ENCODE measurements around the gene TRIM32. TPM values are rescaled to one million over a fixed set of nuclear protein-coding genes. Genes with fewer than 3 reads are reported as not detected.

The TRIM32 gene
- total RNA-seq, 1 experiment from 2014 or later, result 20.2 TPM

- TF ChIP-seq SIN3A (IDR thresholded peaks at IDR 0.05; ENCODE audit: borderline replicate concordance, insufficient read depth, low read depth, low read length), result no peak
- TF ChIP-seq REST (IDR thresholded peaks at IDR 0.05; ENCODE audit: insufficient read depth in 1 of 2, low read depth in 2 of 2, low read length in 1 of 2), result no peak
- TF ChIP-seq POLR2AphosphoS5 (IDR thresholded peaks at IDR 0.05; ENCODE audit: low read depth, low read length), result no peak
- no peak for TF ChIP-seq TCF7L2 (IDR thresholded peaks at IDR 0.05; ENCODE audit: low read depth, low read length)
- no peak for TF ChIP-seq CTCF (IDR thresholded peaks at IDR 0.05)
- ChIA-PET CTCF (no interaction called here), POLR2A (no interaction called here)
- no peak overlapping the region for H3K4me3 ChIP-seq (ENCODE audit: low read depth in 2 of 2, low read length in 2 of 2)
- no peaks in the 10 kb centered on the region for H3K36me3 ChIP-seq (ENCODE audit: control insufficient read depth, insufficient read depth, low read length)
- intact Hi-C loops (cut with micrococcal nuclease; ENCODE audit: unreplicated experiment), result no loop called here
- no peaks in the 10 kb centered on the region for H3K9me3 ChIP-seq (ENCODE audit: control insufficient read depth, insufficient read depth, low read depth, low read length)
- ATAC-seq, result no peak
- DNase-seq (ENCODE audit: low read depth, low spot score), result no peak
- H3K27ac ChIP-seq (ENCODE audit: low read length), result no peak overlapping the region
- no peaks in the 10 kb centered on the region for H3K4me1 ChIP-seq (ENCODE audit: control insufficient read depth, insufficient read depth, low read length)
- in situ Hi-C loops (cut with HindIII; ENCODE audit: low pct_unique_long_range_greater_than_20kb, low sequenced_read_pairs), result no loop called here
- no peaks in the 10 kb centered on the region for H3K27me3 ChIP-seq (ENCODE audit: control insufficient read depth, insufficient read depth, low read length)
- BruUV-seq (replicated peaks), result no TSS peak
These were observed 29.3 kb downstream of the TRIM32 start for GRCh38 chr9:116716438-116716837.

- intact Hi-C loops (cut with micrococcal nuclease; ENCODE audit: unreplicated experiment), result no loop called here
- H3K9me3 ChIP-seq (ENCODE audit: control insufficient read depth, insufficient read depth, low read depth, low read length), result no peaks in the 10 kb centered on the region
- no peak for TF ChIP-seq POLR2AphosphoS5 (IDR thresholded peaks at IDR 0.05; ENCODE audit: low read depth, low read length)
- TF ChIP-seq SIN3A (IDR thresholded peaks at IDR 0.05; ENCODE audit: borderline replicate concordance, insufficient read depth, low read depth, low read length), result no peak
- TF ChIP-seq CTCF (IDR thresholded peaks at IDR 0.05), result no peak
- no peak for TF ChIP-seq REST (IDR thresholded peaks at IDR 0.05; ENCODE audit: insufficient read depth in 1 of 2, low read depth in 2 of 2, low read length in 1 of 2)
- TF ChIP-seq TCF7L2 (IDR thresholded peaks at IDR 0.05; ENCODE audit: low read depth, low read length), result no peak
- no peak overlapping the region for H3K27ac ChIP-seq (ENCODE audit: low read length)
- no peak overlapping the region for H3K4me3 ChIP-seq (ENCODE audit: low read depth in 2 of 2, low read length in 2 of 2)
- no peaks in the 10 kb centered on the region for H3K4me1 ChIP-seq (ENCODE audit: control insufficient read depth, insufficient read depth, low read length)
- no peaks in the 10 kb centered on the region for H3K27me3 ChIP-seq (ENCODE audit: control insufficient read depth, insufficient read depth, low read length)
- CTCF ChIA-PET, result no interaction called here
- POLR2A ChIA-PET, result no interaction called here
- DNase-seq (ENCODE audit: low read depth, low spot score), result no peak
- ATAC-seq, result no peak
- no TSS peak for BruUV-seq (replicated peaks)
- in situ Hi-C loops (cut with HindIII; ENCODE audit: low pct_unique_long_range_greater_than_20kb, low sequenced_read_pairs), result no loop called here
- no peaks in the 10 kb centered on the region for H3K36me3 ChIP-seq (ENCODE audit: control insufficient read depth, insufficient read depth, low read length)
These were observed 30.0 kb downstream of the TRIM32 start for GRCh38 chr9:116717150-116717549.
